Breast epithelium (tissue), 4 donors: ENCODE results near the gene FEM1A. TPM values are rescaled to one million over a fixed set of nuclear protein-coding genes. Genes with fewer than 3 reads are reported as not detected.

Experiments used
- DNase-seq, 2 donors: peaks; one replicate each; pipeline ENCODE4 v3.0.0-alpha.2; 2019; ENCODE audit warnings: low spot score in 2 of 2
- H3K27ac ChIP-seq, 2 donors: fragments of 200-600 bp; sonication (generic) in 1 of 2; one replicate each; pipeline ENCODE4 v1.5.1; 2016 to 2019; ENCODE audit warnings: mild to moderate bottlenecking in 1 of 2
- H3K27me3 ChIP-seq, 2 donors: fragments of 200-600 bp; sonication (generic) in 1 of 2; one replicate each; pipeline versions ENCODE4 v1.5.1 to v1.6.0; 2017 to 2019; ENCODE audit warnings: control low read depth in 1 of 2, mild to moderate bottlenecking in 1 of 2
- H3K36me3 ChIP-seq: fragments of 200-600 bp; one replicate; pipeline ENCODE4 v1.5.1; 2019
- H3K4me1 ChIP-seq, 2 donors: fragments of 200-600 bp; sonication (generic); one replicate each; pipeline ENCODE4 v1.5.1; 2016 to 2019; ENCODE audit warnings: control low read depth in 1 of 2
- H3K4me3 ChIP-seq, 3 donors: fragments of 200-600 bp; sonication (generic); 1 replicate in 2 of 3; 2 replicates in 1 of 3; pipeline ENCODE4 v1.5.1; 2016 to 2019; ENCODE audit warnings: mild to moderate bottlenecking in 3 of 3, moderate library complexity in 2 of 3
- H3K9me3 ChIP-seq, 2 donors: fragments of 200-600 bp; sonication (generic) in 1 of 2; one replicate each; pipeline ENCODE4 v1.5.1; 2016 to 2019; ENCODE audit warnings: control low read depth in 1 of 2
- POLR2A ChIP-seq: fragments of 450-650 bp; IDR thresholded peaks from one replicate; pipeline ENCODE4 v1.6.1; 2016; ENCODE audit warnings: antibody characterized with exemption, mild to moderate bottlenecking, moderate library complexity
- POLR2AphosphoS5 ChIP-seq, 3 donors: sonication (generic); formaldehyde crosslinking; IDR thresholded peaks; one replicate each; pipeline ENCODE4 v1.6.1; 2017; ENCODE audit warnings: antibody characterized with exemption in 3 of 3
- intact Hi-C: fragments of 100-400 bp; cut with DNase I; formaldehyde crosslinking; loops from one replicate; pipeline ENCODE4 v1.15.1; 2023; ENCODE audit warnings: low total_unique reads
- total RNA-seq, 3 donors: library from RNA; depleted of rRNA; stranded (reverse); fragments of >200 nt; gene quantifications; one replicate each; pipeline ENCODE4 v1.1.0, GENCODE V29; 2016
- TF ChIP-seq, protein P1 (sequence below), 3 donors: fragments of 450-650 bp; IDR thresholded peaks; one replicate each; pipeline ENCODE4 v1.5.1; 2016 to 2017; ENCODE audit warnings: antibody characterized with exemption in 3 of 3, mild to moderate bottlenecking in 3 of 3, moderate library complexity in 3 of 3

The FEM1A gene
- total RNA-seq, 3 donors from 2014 or later = 10.4 to 17.6 (median 12.5) TPM

- no peak for DNase-seq
- Histone ChIP-seq H3K36me3 (no peaks in the 10 kb centered on the region), H3K27ac (no peak overlapping the region), H3K27me3 (peaks cover 0 to 5% of the 10 kb centered on the region in 2 donors), H3K4me1 (peaks cover 0 to 7% of the 10 kb centered on the region in 2 donors), H3K4me3 (no peak overlapping the region), H3K9me3 (no peaks in the 10 kb centered on the region)
- TF ChIP-seq, protein P1, sequence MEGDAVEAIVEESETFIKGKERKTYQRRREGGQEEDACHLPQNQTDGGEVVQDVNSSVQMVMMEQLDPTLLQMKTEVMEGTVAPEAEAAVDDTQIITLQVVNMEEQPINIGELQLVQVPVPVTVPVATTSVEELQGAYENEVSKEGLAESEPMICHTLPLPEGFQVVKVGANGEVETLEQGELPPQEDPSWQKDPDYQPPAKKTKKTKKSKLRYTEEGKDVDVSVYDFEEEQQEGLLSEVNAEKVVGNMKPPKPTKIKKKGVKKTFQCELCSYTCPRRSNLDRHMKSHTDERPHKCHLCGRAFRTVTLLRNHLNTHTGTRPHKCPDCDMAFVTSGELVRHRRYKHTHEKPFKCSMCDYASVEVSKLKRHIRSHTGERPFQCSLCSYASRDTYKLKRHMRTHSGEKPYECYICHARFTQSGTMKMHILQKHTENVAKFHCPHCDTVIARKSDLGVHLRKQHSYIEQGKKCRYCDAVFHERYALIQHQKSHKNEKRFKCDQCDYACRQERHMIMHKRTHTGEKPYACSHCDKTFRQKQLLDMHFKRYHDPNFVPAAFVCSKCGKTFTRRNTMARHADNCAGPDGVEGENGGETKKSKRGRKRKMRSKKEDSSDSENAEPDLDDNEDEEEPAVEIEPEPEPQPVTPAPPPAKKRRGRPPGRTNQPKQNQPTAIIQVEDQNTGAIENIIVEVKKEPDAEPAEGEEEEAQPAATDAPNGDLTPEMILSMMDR (IDR thresholded peaks at IDR 0.05) = no peak
- no peak for TF ChIP-seq POLR2A
- TF ChIP-seq POLR2AphosphoS5 (IDR thresholded peaks at IDR 0.05) = no peak
- intact Hi-C loops = no loop called here
These were observed 28.5 kb upstream of the FEM1A start for GRCh38 chr19:4763021-4763420.

DNA sequence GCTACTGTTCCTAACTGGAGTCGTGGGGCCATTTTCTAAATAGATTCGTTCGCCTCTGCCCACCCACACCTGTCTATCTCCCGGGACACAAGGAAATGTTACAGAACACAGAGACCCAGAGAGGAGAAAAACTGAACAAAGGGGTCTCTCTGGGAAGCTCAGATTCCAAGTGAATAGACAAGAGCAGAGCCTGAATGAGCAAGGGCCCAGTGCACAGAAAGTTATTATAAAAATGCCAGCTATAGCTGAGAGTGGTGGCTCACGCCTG lies 27.2 kb upstream of the FEM1A start:
- Histone ChIP-seq H3K9me3 (no peaks in the 10 kb centered on the region), H3K27me3 (peaks cover 0 to 5% of the 10 kb centered on the region in 2 donors), H3K4me1 (peaks cover 0 to 7% of the 10 kb centered on the region in 2 donors), H3K4me3 (no peak overlapping the region), H3K36me3 (no peaks in the 10 kb centered on the region), H3K27ac (no peak overlapping the region)
- no peak for DNase-seq
- TF ChIP-seq, protein P1 (IDR thresholded peaks at IDR 0.05) = no peak
- TF ChIP-seq POLR2A (no peak), POLR2AphosphoS5 (IDR thresholded peaks at IDR 0.05) (no peak)
- intact Hi-C loops = no loop called here

- TF ChIP-seq, protein P1 (IDR thresholded peaks at IDR 0.05) = no peak
- TF ChIP-seq POLR2AphosphoS5 (IDR thresholded peaks at IDR 0.05) = peak in 2 of 3 donors; percentile 86 to 95
- no peaks in the 10 kb centered on the region for H3K27me3 ChIP-seq
- DNase-seq = peak; percentile 57 to 88
- no peak overlapping the region for H3K27ac ChIP-seq
- H3K4me1 ChIP-seq = no peaks in the 10 kb centered on the region
- intact Hi-C loops = no loop called here
- no peaks in the 10 kb centered on the region for H3K36me3 ChIP-seq
- H3K9me3 ChIP-seq = no peaks in the 10 kb centered on the region
- no peak overlapping the region for H3K4me3 ChIP-seq
These were observed 22.4 kb upstream of the FEM1A start for GRCh38 chr19:4768934-4769777.

GRCh38 chr19:4772566-4772965 lies 19.0 kb upstream of the FEM1A start:
- Histone ChIP-seq H3K9me3 (no peaks in the 10 kb centered on the region), H3K4me1 (no peaks in the 10 kb centered on the region), H3K36me3 (no peaks in the 10 kb centered on the region), H3K27ac (no peak overlapping the region), H3K27me3 (no peaks in the 10 kb centered on the region), H3K4me3 (no peak overlapping the region)
- DNase-seq = no peak
- intact Hi-C loops = no loop called here
- no peak for TF ChIP-seq POLR2AphosphoS5 (IDR thresholded peaks at IDR 0.05)
- no peak for TF ChIP-seq POLR2A
- TF ChIP-seq, protein P1 (IDR thresholded peaks at IDR 0.05) = no peak

DNA sequence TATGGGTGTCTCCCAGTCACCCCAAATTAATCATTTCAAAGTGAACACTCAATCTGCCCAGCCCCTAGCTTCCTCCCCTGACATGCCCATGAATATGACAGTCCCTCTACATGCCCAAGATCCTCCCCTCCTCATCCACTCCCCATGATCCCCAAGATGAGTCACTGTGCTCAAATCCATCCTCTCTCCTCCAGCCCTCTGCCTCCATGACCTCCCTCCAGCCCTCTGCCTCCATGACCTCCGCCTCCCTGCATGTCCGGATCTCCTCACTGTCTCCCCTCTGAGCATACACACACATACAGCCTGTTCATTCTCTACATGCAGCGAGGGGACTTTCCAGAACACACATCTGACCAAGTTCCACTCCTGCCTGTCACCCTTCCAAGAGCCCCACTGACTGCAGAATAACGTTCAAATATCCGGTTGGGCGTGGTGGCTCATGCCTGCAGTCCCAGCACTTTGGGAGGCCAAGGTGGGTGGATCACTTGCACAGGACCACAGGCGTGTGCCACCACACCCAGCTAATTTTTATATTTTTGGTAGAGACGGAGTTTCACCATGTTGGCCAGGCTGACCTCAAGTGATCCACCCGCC lies 18.4 kb upstream of the FEM1A start:
- Histone ChIP-seq H3K27ac (no peak overlapping the region), H3K36me3 (no peaks in the 10 kb centered on the region), H3K27me3 (no peaks in the 10 kb centered on the region), H3K4me1 (no peaks in the 10 kb centered on the region), H3K4me3 (no peak overlapping the region), H3K9me3 (no peaks in the 10 kb centered on the region)
- TF ChIP-seq POLR2A (no peak), POLR2AphosphoS5 (IDR thresholded peaks at IDR 0.05) (no peak)
- TF ChIP-seq, protein P1 (IDR thresholded peaks at IDR 0.05) = no peak
- intact Hi-C loops = no loop called here
- no peak for DNase-seq
